Measurements from ENCODE around the gene MPRIP.

The MPRIP gene

DNA sequence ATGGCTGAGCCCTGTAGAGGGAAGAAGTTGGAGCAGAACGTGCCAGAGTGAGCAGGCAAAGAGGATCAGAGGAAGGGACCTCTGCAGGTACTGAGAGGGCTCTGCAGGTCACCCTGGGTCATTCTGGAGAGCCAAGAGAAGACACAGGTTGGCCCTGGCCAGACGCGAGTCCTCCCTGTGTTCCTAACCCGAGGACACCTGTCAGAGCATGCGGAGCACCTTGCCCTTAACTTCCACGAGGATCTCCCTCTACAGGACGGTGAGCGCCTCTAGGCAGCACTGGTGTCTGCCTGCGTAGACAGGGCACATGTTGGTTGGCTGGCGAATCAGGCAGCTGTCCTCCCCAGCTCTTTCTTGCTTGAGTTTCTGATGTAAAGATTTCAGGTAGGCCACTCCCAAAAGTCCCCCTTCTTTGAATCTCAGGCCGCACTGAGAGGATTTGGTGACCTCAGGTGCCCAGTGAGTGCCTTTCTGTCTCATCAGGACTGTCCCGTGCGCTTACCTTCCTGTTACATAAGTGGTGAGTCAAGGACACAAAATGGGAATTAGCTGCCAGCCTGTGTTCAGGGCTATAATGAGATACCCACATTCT, 45.3 kb downstream of the MPRIP start:
- no peak for ATAC-seq
- TF ChIP-seq CSDC2 (CRISPR knock-in tag; IDR thresholded peaks at IDR 0.05) (no peak), PATZ1 (CRISPR knock-in tag; IDR thresholded peaks at IDR 0.05; ENCODE audit: borderline replicate concordance) (no peak), RARB (CRISPR knock-in tag; IDR thresholded peaks at IDR 0.05) (no peak), TSHZ2 (CRISPR knock-in tag; IDR thresholded peaks at IDR 0.05) (no peak), ESRRG (CRISPR knock-in tag; IDR thresholded peaks at IDR 0.05) (no peak), PPARA (CRISPR knock-in tag; IDR thresholded peaks at IDR 0.05; ENCODE audit: borderline replicate concordance) (no peak), ZNF70 (CRISPR knock-in tag; IDR thresholded peaks at IDR 0.05) (no peak), TCF4 (CRISPR knock-in tag; IDR thresholded peaks at IDR 0.05; ENCODE audit: borderline replicate concordance) (no peak), ZNF8 (CRISPR knock-in tag; IDR thresholded peaks at IDR 0.05) (no peak), ZFP3 (CRISPR knock-in tag; IDR thresholded peaks at IDR 0.05) (no peak), OSR1 (CRISPR knock-in tag; IDR thresholded peaks at IDR 0.05) (no peak), ZFP30 (CRISPR knock-in tag; IDR thresholded peaks at IDR 0.05) (no peak), POU6F1 (CRISPR knock-in tag; IDR thresholded peaks at IDR 0.05; ENCODE audit: borderline replicate concordance, low read depth) (no peak), ISL1 (CRISPR knock-in tag; IDR thresholded peaks at IDR 0.05) (no peak), BACH2 (CRISPR knock-in tag; IDR thresholded peaks at IDR 0.05; ENCODE audit: borderline replicate concordance) (no peak)
- TF ChIP-seq, protein P1, sequence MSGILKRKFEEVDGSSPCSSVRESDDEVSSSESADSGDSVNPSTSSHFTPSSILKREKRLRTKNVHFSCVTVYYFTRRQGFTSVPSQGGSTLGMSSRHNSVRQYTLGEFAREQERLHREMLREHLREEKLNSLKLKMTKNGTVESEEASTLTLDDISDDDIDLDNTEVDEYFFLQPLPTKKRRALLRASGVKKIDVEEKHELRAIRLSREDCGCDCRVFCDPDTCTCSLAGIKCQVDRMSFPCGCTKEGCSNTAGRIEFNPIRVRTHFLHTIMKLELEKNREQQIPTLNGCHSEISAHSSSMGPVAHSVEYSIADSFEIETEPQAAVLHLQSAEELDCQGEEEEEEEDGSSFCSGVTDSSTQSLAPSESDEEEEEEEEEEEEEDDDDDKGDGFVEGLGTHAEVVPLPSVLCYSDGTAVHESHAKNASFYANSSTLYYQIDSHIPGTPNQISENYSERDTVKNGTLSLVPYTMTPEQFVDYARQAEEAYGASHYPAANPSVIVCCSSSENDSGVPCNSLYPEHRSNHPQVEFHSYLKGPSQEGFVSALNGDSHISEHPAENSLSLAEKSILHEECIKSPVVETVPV (CRISPR knock-in tag; IDR thresholded peaks at IDR 0.05): no peak
- TF ChIP-seq, protein P2, sequence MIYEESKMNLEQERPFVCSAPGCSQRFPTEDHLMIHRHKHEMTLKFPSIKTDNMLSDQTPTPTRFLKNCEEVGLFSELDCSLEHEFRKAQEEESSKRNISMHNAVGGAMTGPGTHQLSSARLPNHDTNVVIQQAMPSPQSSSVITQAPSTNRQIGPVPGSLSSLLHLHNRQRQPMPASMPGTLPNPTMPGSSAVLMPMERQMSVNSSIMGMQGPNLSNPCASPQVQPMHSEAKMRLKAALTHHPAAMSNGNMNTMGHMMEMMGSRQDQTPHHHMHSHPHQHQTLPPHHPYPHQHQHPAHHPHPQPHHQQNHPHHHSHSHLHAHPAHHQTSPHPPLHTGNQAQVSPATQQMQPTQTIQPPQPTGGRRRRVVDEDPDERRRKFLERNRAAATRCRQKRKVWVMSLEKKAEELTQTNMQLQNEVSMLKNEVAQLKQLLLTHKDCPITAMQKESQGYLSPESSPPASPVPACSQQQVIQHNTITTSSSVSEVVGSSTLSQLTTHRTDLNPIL (CRISPR knock-in tag; IDR thresholded peaks at IDR 0.05; ENCODE audit: low read depth): no peak

DNA sequence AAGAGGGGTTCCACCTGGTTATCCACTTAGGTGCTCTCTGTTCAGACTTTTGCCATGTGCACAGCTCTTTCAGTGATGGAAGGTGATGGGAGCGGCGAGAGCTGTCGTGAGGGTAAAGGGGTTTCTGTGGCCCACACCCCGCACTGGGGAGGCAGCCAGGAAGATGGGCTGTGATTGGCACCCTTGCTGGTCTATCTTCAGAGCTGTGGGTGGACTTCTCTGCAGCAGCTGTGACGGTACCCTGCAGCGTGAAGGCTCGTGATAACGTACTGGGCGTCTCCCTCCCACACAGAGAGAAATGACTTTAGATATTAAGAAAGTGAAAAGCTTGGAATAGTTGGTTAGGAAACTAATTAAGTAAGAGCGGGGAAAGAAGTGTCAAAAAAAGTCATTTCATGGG, 45.8 kb downstream of the MPRIP start:
- TF ChIP-seq, protein P2 (CRISPR knock-in tag; IDR thresholded peaks at IDR 0.05; ENCODE audit: low read depth): no peak
- no peak for TF ChIP-seq GLIS3 (CRISPR knock-in tag; IDR thresholded peaks at IDR 0.05)
- TF ChIP-seq OSR1 (CRISPR knock-in tag; IDR thresholded peaks at IDR 0.05): no peak
- TF ChIP-seq ZFP30 (CRISPR knock-in tag; IDR thresholded peaks at IDR 0.05): no peak
- TF ChIP-seq ZC3H10 (CRISPR knock-in tag; IDR thresholded peaks at IDR 0.05): no peak
- TF ChIP-seq RARB (CRISPR knock-in tag; IDR thresholded peaks at IDR 0.05): no peak
- TF ChIP-seq ZNF70 (CRISPR knock-in tag; IDR thresholded peaks at IDR 0.05): no peak
- TF ChIP-seq ESRRG (CRISPR knock-in tag; IDR thresholded peaks at IDR 0.05): no peak
- TF ChIP-seq ZFP3 (CRISPR knock-in tag; IDR thresholded peaks at IDR 0.05): no peak
- no peak for TF ChIP-seq TSHZ2 (CRISPR knock-in tag; IDR thresholded peaks at IDR 0.05)
- no peak for TF ChIP-seq PATZ1 (CRISPR knock-in tag; IDR thresholded peaks at IDR 0.05; ENCODE audit: borderline replicate concordance)
- TF ChIP-seq ZNF8 (CRISPR knock-in tag; IDR thresholded peaks at IDR 0.05): no peak
- TF ChIP-seq TCF4 (CRISPR knock-in tag; IDR thresholded peaks at IDR 0.05; ENCODE audit: borderline replicate concordance): no peak
- TF ChIP-seq SNAI2 (CRISPR knock-in tag; IDR thresholded peaks at IDR 0.05): no peak
- TF ChIP-seq BACH2 (CRISPR knock-in tag; IDR thresholded peaks at IDR 0.05; ENCODE audit: borderline replicate concordance): no peak
- TF ChIP-seq, protein P1 (CRISPR knock-in tag; IDR thresholded peaks at IDR 0.05): no peak
- ATAC-seq: no peak

Measured in SK-N-SH treated with all-trans-retinoic acid at 6 μM for 48 hours (cell line).